Right lung (tissue), 5 donors: ENCODE measurements around the gene CDKAL1. TPM values are rescaled to one million over a fixed set of nuclear protein-coding genes. Genes with fewer than 3 reads are reported as not detected.

ENCODE experiments used
- DNase-seq, 2 donors: peaks; one replicate each; pipeline ENCODE4 v3.0.0-alpha.2; 2013
- polyA plus RNA-seq, 5 donors: library from polyadenylated mRNA; unstranded; fragments of 120-200 nt; gene quantifications; one replicate each; pipeline versions ENCODE4 v1.2.1 to v1.2.3, GENCODE V29; 2013; ENCODE audit warnings: inconsistent platforms in 1 of 5, low replicate concordance in 1 of 5; ENCODE audit not compliant: insufficient read length in 5 of 5, insufficient read depth in 1 of 5

The CDKAL1 gene
- polyA plus RNA-seq, 5 donors = 15.1 to 19.5 (median 18.2) TPM

GRCh38 chr6:21201187-21201586, 666.9 kb downstream of the CDKAL1 start:
- DNase-seq = no peak

GRCh38 chr6:21201637-21202350, 667.5 kb downstream of the CDKAL1 start:
- DNase-seq = no peak

GRCh38 chr6:21202521-21202920, 668.3 kb downstream of the CDKAL1 start:
- DNase-seq = no peak

- no peak for DNase-seq
These were observed 670.7 kb downstream of the CDKAL1 start for GRCh38 chr6:21204951-21205350.

GRCh38 chr6:21208081-21208795, 674.0 kb downstream of the CDKAL1 start:
- no peak for DNase-seq

- DNase-seq = no peak
These were observed 674.5 kb downstream of the CDKAL1 start for GRCh38 chr6:21208796-21209186.

GRCh38 chr6:21213492-21213891, 679.2 kb downstream of the CDKAL1 start:
- DNase-seq = no peak

GRCh38 chr6:21214738-21215448, 680.6 kb downstream of the CDKAL1 start:
- no peak for DNase-seq

GRCh38 chr6:21219241-21219640, 685.0 kb downstream of the CDKAL1 start:
- no peak for DNase-seq

GRCh38 chr6:21219856-21220255, 685.6 kb downstream of the CDKAL1 start:
- DNase-seq = no peak

GRCh38 chr6:21220271-21220987, 686.2 kb downstream of the CDKAL1 start:
- no peak for DNase-seq

- DNase-seq = no peak
These were observed 688.4 kb downstream of the CDKAL1 start for GRCh38 chr6:21222656-21223055.

GRCh38 chr6:21225912-21226311, 691.7 kb downstream of the CDKAL1 start:
- no peak for DNase-seq

GRCh38 chr6:21227486-21227885, 693.2 kb downstream of the CDKAL1 start:
- no peak for DNase-seq

GRCh38 chr6:21228411-21228810, 694.2 kb downstream of the CDKAL1 start:
- no peak for DNase-seq

- no peak for DNase-seq
These were observed 694.7 kb downstream of the CDKAL1 start for GRCh38 chr6:21228876-21229460.

GRCh38 chr6:21230536-21230935, 696.3 kb downstream of the CDKAL1 start:
- no peak for DNase-seq

- DNase-seq = no peak
These were observed 700.9 kb downstream of the CDKAL1 start for GRCh38 chr6:21235162-21235561.

GRCh38 chr6:21238208-21238607, 704.0 kb downstream of the CDKAL1 start:
- DNase-seq = no peak

- no peak for DNase-seq
These were observed 706.5 kb downstream of the CDKAL1 start for GRCh38 chr6:21240709-21241108.

GRCh38 chr6:21241231-21242130, 707.2 kb downstream of the CDKAL1 start:
- DNase-seq = no peak
